Astrocyte (in vitro differentiated cells and primary cell): ENCODE data around the gene PM20D2. TPM values are rescaled to one million over a fixed set of nuclear protein-coding genes. Genes with fewer than 3 reads are reported as not detected.

Experiments
- DNase-seq: peaks from one replicate; pipeline ENCODE4 v3.0.0-alpha.2; 2010; ENCODE audit warnings: low read depth
- FAIRE-seq: peaks from 2 replicates; lab custom pipeline; 2011; peaks lifted over from hg19 to GRCh38; lab: Jason Lieb, UNC
- H2AFZ ChIP-seq: 2 replicates; pipeline ENCODE4 v1.6.0; 2012; ENCODE audit warnings: low read depth, low read length, inconsistent platforms
- H3K27ac ChIP-seq: 2 replicates; pipeline ENCODE4 v1.5.1; 2011; ENCODE audit warnings: low read depth, low read length, inconsistent platforms
- H3K27me3 ChIP-seq: 2 replicates; pipeline ENCODE4 v1.6.0; 2011; ENCODE audit warnings: low read length, inconsistent platforms; ENCODE audit not compliant: insufficient read depth
- H3K36me3 ChIP-seq: 2 replicates; pipeline ENCODE4 v1.5.1; 2011; ENCODE audit warnings: low read length, inconsistent platforms; ENCODE audit not compliant: insufficient read depth
- H3K4me1 ChIP-seq: 2 replicates; pipeline ENCODE4 v1.5.1; 2011; ENCODE audit warnings: low read length, inconsistent platforms; ENCODE audit not compliant: insufficient read depth
- H3K4me2 ChIP-seq: 2 replicates; pipeline ENCODE4 v1.6.0; 2012; ENCODE audit warnings: low read length, inconsistent platforms
- H3K4me3 ChIP-seq: 2 replicates; pipeline ENCODE4 v1.5.1; 2011; ENCODE audit warnings: low read depth, mild to moderate bottlenecking, low read length, inconsistent platforms; ENCODE audit not compliant: insufficient read depth
- H3K79me2 ChIP-seq: 2 replicates; pipeline ENCODE4 v1.6.0; 2012; ENCODE audit warnings: mild to moderate bottlenecking, low read length, inconsistent platforms; ENCODE audit not compliant: insufficient read depth
- H3K9ac ChIP-seq: 2 replicates; pipeline ENCODE4 v1.6.0; 2012; ENCODE audit warnings: mild to moderate bottlenecking, low read length, inconsistent platforms
- H3K9me3 ChIP-seq: 2 replicates; pipeline ENCODE4 v1.5.1; 2012; ENCODE audit warnings: low read depth, mild to moderate bottlenecking, low read length, inconsistent platforms; ENCODE audit not compliant: insufficient read depth
- H4K20me1 ChIP-seq: 2 replicates; pipeline ENCODE4 v1.6.0; 2012; ENCODE audit warnings: low read length, inconsistent platforms; ENCODE audit not compliant: insufficient read depth
- H3K27ac Mint-ChIP-seq: one replicate; pipeline ENCODE4 v1.8.0; 2021; ENCODE audit warnings: mild to moderate bottlenecking, mixed read lengths; ENCODE audit not compliant: unreplicated experiment
- H3K27me3 Mint-ChIP-seq: one replicate; pipeline ENCODE4 v1.8.0; 2021; ENCODE audit warnings: low read depth, mixed read lengths; ENCODE audit not compliant: unreplicated experiment
- H3K36me3 Mint-ChIP-seq: one replicate; pipeline ENCODE4 v1.8.0; 2021; ENCODE audit warnings: low read depth, mixed read lengths; ENCODE audit not compliant: unreplicated experiment
- H3K4me1 Mint-ChIP-seq: one replicate; pipeline ENCODE4 v1.8.0; 2021; ENCODE audit warnings: low read depth, mixed read lengths; ENCODE audit not compliant: unreplicated experiment
- H3K4me3 Mint-ChIP-seq: one replicate; pipeline ENCODE4 v1.8.0; 2021; ENCODE audit warnings: mild to moderate bottlenecking, moderate library complexity, mixed read lengths; ENCODE audit not compliant: unreplicated experiment
- H3K9me3 Mint-ChIP-seq: one replicate; pipeline ENCODE4 v1.8.0; 2021; ENCODE audit warnings: mild to moderate bottlenecking, mixed read lengths; ENCODE audit not compliant: unreplicated experiment
- CTCF ChIP-seq: IDR thresholded peaks from 2 replicates; pipeline ENCODE4 v1.5.1; 2011; ENCODE audit warnings: low read depth, mild to moderate bottlenecking, inconsistent platforms, low read length, moderate library complexity; ENCODE audit not compliant: insufficient read depth
- EZH2 ChIP-seq: IDR thresholded peaks from 2 replicates; pipeline ENCODE4 v1.6.1; 2012; ENCODE audit warnings: mild to moderate bottlenecking, low read length, inconsistent platforms; ENCODE audit not compliant: insufficient read depth
- total RNA-seq: library from RNA; stranded (reverse); gene quantifications from 2 replicates; pipeline ENCODE4 v1.2.1, GENCODE V29; 2021

The PM20D2 gene
- total RNA-seq, 1 donor from 2014 or later = 10.4 TPM

DNA sequence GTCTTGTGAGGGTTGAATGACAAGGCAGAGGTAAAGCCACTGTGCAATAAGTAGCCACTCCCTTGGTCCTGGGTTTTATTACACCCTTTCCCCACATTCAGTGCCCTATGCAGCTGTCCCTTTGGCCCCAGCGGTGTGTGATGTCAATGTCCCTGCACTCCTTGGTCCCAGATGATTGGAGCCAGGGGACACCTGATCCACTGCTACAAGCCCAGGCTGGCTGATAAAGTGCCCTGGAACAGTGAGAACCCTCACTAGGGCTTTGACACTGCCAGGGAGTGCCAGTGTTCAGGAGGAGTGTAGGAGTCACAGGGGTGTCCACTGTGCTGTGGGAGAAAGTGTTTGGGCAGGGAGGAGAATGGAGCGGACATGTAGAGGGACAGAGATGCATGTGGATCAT, 40.9 kb downstream of the PM20D2 start:
- H3K4me1 Mint-ChIP-seq = no peaks in the 10 kb centered on the region
- H3K27me3 ChIP-seq = no peaks in the 10 kb centered on the region
- no peaks in the 10 kb centered on the region for H3K9me3 ChIP-seq
- H3K4me2 ChIP-seq = no peak overlapping the region
- H2AFZ ChIP-seq = no peak overlapping the region
- H3K36me3 Mint-ChIP-seq = no peaks in the 10 kb centered on the region
- TF ChIP-seq EZH2 = no peak
- no peak for TF ChIP-seq CTCF
- H3K79me2 ChIP-seq = no peaks in the 10 kb centered on the region
- H3K36me3 ChIP-seq = no peaks in the 10 kb centered on the region
- no peaks in the 10 kb centered on the region for H3K27me3 Mint-ChIP-seq
- H3K4me3 ChIP-seq = no peak overlapping the region
- H3K9me3 Mint-ChIP-seq = peaks cover 2% of the 10 kb centered on the region
- no peak overlapping the region for H3K4me3 Mint-ChIP-seq
- H3K4me1 ChIP-seq = no peaks in the 10 kb centered on the region
- FAIRE-seq (no peak), DNase-seq (no peak)
- no peaks in the 10 kb centered on the region for H4K20me1 ChIP-seq
- H3K27ac Mint-ChIP-seq = no peak overlapping the region
- H3K9ac ChIP-seq = no peak overlapping the region
- H3K27ac ChIP-seq = no peak overlapping the region

- Mint-ChIP-seq H3K27ac (no peak overlapping the region), H3K9me3 (no peaks in the 10 kb centered on the region), H3K36me3 (no peaks in the 10 kb centered on the region), H3K4me1 (no peaks in the 10 kb centered on the region), H3K4me3 (no peak overlapping the region), H3K27me3 (no peaks in the 10 kb centered on the region)
- Histone ChIP-seq H3K9me3 (no peaks in the 10 kb centered on the region), H3K9ac (no peak overlapping the region), H3K4me2 (no peak overlapping the region), H3K36me3 (no peaks in the 10 kb centered on the region), H3K79me2 (no peaks in the 10 kb centered on the region), H3K27me3 (no peaks in the 10 kb centered on the region), H3K27ac (no peak overlapping the region), H3K4me1 (no peaks in the 10 kb centered on the region), H3K4me3 (no peak overlapping the region), H2AFZ (no peak overlapping the region), H4K20me1 (no peaks in the 10 kb centered on the region)
- DNase-seq = no peak
- TF ChIP-seq CTCF (no peak), EZH2 (no peak)
- no peak for FAIRE-seq
These were observed 41.6 kb downstream of the PM20D2 start for GRCh38 chr6:89187504-89187903.

GRCh38 chr6:89190741-89191140, 44.9 kb downstream of the PM20D2 start:
- H4K20me1 ChIP-seq = no peaks in the 10 kb centered on the region
- FAIRE-seq (no peak), DNase-seq (no peak)
- H3K27ac ChIP-seq = no peak overlapping the region
- H3K27me3 Mint-ChIP-seq = no peaks in the 10 kb centered on the region
- H3K27me3 ChIP-seq = no peaks in the 10 kb centered on the region
- no peak overlapping the region for H3K4me2 ChIP-seq
- no peaks in the 10 kb centered on the region for H3K4me1 ChIP-seq
- no peak overlapping the region for H3K27ac Mint-ChIP-seq
- no peaks in the 10 kb centered on the region for H3K4me1 Mint-ChIP-seq
- H3K36me3 ChIP-seq = no peaks in the 10 kb centered on the region
- H3K36me3 Mint-ChIP-seq = no peaks in the 10 kb centered on the region
- no peak overlapping the region for H3K4me3 Mint-ChIP-seq
- TF ChIP-seq CTCF (no peak), EZH2 (no peak)
- no peaks in the 10 kb centered on the region for H3K9me3 ChIP-seq
- H3K4me3 ChIP-seq = no peak overlapping the region
- H3K79me2 ChIP-seq = no peaks in the 10 kb centered on the region
- no peak overlapping the region for H2AFZ ChIP-seq
- H3K9ac ChIP-seq = no peak overlapping the region
- peaks cover 14% of the 10 kb centered on the region for H3K9me3 Mint-ChIP-seq
